ENCODE data around the gene P2RY13.

GRCh38 chr3:151322511-151322910, 6.8 kb downstream of the P2RY13 start:
- TF ChIP-seq POLR2A (IDR thresholded peaks at IDR 0.05), result no peak
- TF ChIP-seq CTCF (IDR thresholded peaks at IDR 0.05), result no peak

Measured in lower leg skin (tissue), 3 donors.